ENCODE data around the gene RRP9.

- no peak for TF ChIP-seq BACH2 (CRISPR knock-in tag; IDR thresholded peaks at IDR 0.05; ENCODE audit: borderline replicate concordance)
- no peak for TF ChIP-seq ZFP30 (CRISPR knock-in tag; IDR thresholded peaks at IDR 0.05)
- TF ChIP-seq TCF4 (CRISPR knock-in tag; IDR thresholded peaks at IDR 0.05; ENCODE audit: borderline replicate concordance) = no peak
- TF ChIP-seq POU6F1 (CRISPR knock-in tag; IDR thresholded peaks at IDR 0.05; ENCODE audit: borderline replicate concordance, low read depth) = no peak
- TF ChIP-seq ESRRG (CRISPR knock-in tag; IDR thresholded peaks at IDR 0.05) = no peak
- TF ChIP-seq PPARA (CRISPR knock-in tag; IDR thresholded peaks at IDR 0.05; ENCODE audit: borderline replicate concordance) = no peak
- no peak for TF ChIP-seq CREB5 (CRISPR knock-in tag; IDR thresholded peaks at IDR 0.05; ENCODE audit: low read depth)
- no peak for TF ChIP-seq RARB (CRISPR knock-in tag; IDR thresholded peaks at IDR 0.05)
- TF ChIP-seq ZC3H10 (CRISPR knock-in tag; IDR thresholded peaks at IDR 0.05) = no peak
These were observed 42.6 kb upstream of the RRP9 start for GRCh38 chr3:51984269-51984647.
